ENCODE measurements around the gene ERN2. TPM values are rescaled to one million over a fixed set of nuclear protein-coding genes. Genes with fewer than 3 reads are reported as not detected.

Gene ERN2
- total RNA-seq, 2 experiments from 2014 or later: not detected

- Mint-ChIP-seq H3K4me3 (no peak overlapping the region), H3K36me3 (ENCODE audit: low read depth) (no peaks in the 10 kb centered on the region), H3K27me3 (peaks cover 4% of the 10 kb centered on the region), H3K27ac (no peak overlapping the region), H3K4me1 (ENCODE audit: low read depth) (no peaks in the 10 kb centered on the region), H3K9me3 (peaks cover 14% of the 10 kb centered on the region)
- intact Hi-C loops (cut with micrococcal nuclease): no loop called here
- ATAC-seq: no peak
- POLR2A ChIA-PET: no interaction called here
- CTCF ChIA-PET: no interaction called here
- no peak for DNase-seq
- no peak for TF ChIP-seq CTCF (IDR thresholded peaks at IDR 0.05)
These were observed 6.6 kb downstream of the ERN2 start for GRCh38 chr16:23706439-23706838.

- H3K27ac Mint-ChIP-seq: no peak overlapping the region
- H3K27me3 Mint-ChIP-seq: peaks cover 4% of the 10 kb centered on the region
- ATAC-seq: no peak
- no peak for TF ChIP-seq CTCF (IDR thresholded peaks at IDR 0.05)
- intact Hi-C loops (cut with micrococcal nuclease): no loop called here
- peaks cover 14% of the 10 kb centered on the region for H3K9me3 Mint-ChIP-seq
- H3K36me3 Mint-ChIP-seq (ENCODE audit: low read depth): no peaks in the 10 kb centered on the region
- DNase-seq: no peak
- H3K4me3 Mint-ChIP-seq: no peak overlapping the region
- CTCF ChIA-PET: no interaction called here
- no peaks in the 10 kb centered on the region for H3K4me1 Mint-ChIP-seq (ENCODE audit: low read depth)
- POLR2A ChIA-PET: no interaction called here
These were observed 7.5 kb downstream of the ERN2 start for GRCh38 chr16:23705517-23705902.

- ChIA-PET CTCF (no interaction called here), POLR2A (no interaction called here)
- no peak overlapping the region for H3K4me3 Mint-ChIP-seq
- ATAC-seq (no peak), DNase-seq (no peak)
- TF ChIP-seq CTCF (IDR thresholded peaks at IDR 0.05): no peak
- H3K4me1 Mint-ChIP-seq (ENCODE audit: low read depth): no peaks in the 10 kb centered on the region
- H3K9me3 Mint-ChIP-seq: peaks cover 8% of the 10 kb centered on the region
- peaks cover 4% of the 10 kb centered on the region for H3K27me3 Mint-ChIP-seq
- H3K36me3 Mint-ChIP-seq (ENCODE audit: low read depth): no peaks in the 10 kb centered on the region
- no peak overlapping the region for H3K27ac Mint-ChIP-seq
- intact Hi-C loops (cut with micrococcal nuclease): no loop called here
These were observed 8.1 kb downstream of the ERN2 start for GRCh38 chr16:23704772-23705516.

- no peak overlapping the region for H3K4me3 Mint-ChIP-seq
- H3K27ac Mint-ChIP-seq: no peak overlapping the region
- ChIA-PET CTCF (no interaction called here), POLR2A (no interaction called here)
- ATAC-seq: no peak
- peaks cover 2% of the 10 kb centered on the region for H3K27me3 Mint-ChIP-seq
- no peak for TF ChIP-seq CTCF (IDR thresholded peaks at IDR 0.05)
- no peaks in the 10 kb centered on the region for H3K4me1 Mint-ChIP-seq (ENCODE audit: low read depth)
- peaks cover 3% of the 10 kb centered on the region for H3K9me3 Mint-ChIP-seq
- no peaks in the 10 kb centered on the region for H3K36me3 Mint-ChIP-seq (ENCODE audit: low read depth)
- intact Hi-C loops (cut with micrococcal nuclease): no loop called here
- no peak for DNase-seq
These were observed 10.1 kb downstream of the ERN2 start for GRCh38 chr16:23702951-23703350.

- intact Hi-C loops (cut with micrococcal nuclease): no loop called here
- no peak for DNase-seq
- Mint-ChIP-seq H3K4me1 (ENCODE audit: low read depth) (no peaks in the 10 kb centered on the region), H3K27me3 (peaks cover 5% of the 10 kb centered on the region), H3K9me3 (peaks cover 3% of the 10 kb centered on the region), H3K27ac (no peak overlapping the region), H3K36me3 (ENCODE audit: low read depth) (no peaks in the 10 kb centered on the region), H3K4me3 (no peak overlapping the region)
- TF ChIP-seq CTCF (IDR thresholded peaks at IDR 0.05): no peak
- ChIA-PET POLR2A (no interaction called here), CTCF (interaction anchor here (0.8 to 0.9 kb wide), 2 partner anchors 34 to 313 kb away, joined by 3 read pairs; no protein-coding TSS in a partner anchor)
- no peak for ATAC-seq
These were observed 12.0 kb downstream of the ERN2 start for GRCh38 chr16:23701045-23701444.
